ENCODE results near the gene TNKS1BP1.

DNA sequence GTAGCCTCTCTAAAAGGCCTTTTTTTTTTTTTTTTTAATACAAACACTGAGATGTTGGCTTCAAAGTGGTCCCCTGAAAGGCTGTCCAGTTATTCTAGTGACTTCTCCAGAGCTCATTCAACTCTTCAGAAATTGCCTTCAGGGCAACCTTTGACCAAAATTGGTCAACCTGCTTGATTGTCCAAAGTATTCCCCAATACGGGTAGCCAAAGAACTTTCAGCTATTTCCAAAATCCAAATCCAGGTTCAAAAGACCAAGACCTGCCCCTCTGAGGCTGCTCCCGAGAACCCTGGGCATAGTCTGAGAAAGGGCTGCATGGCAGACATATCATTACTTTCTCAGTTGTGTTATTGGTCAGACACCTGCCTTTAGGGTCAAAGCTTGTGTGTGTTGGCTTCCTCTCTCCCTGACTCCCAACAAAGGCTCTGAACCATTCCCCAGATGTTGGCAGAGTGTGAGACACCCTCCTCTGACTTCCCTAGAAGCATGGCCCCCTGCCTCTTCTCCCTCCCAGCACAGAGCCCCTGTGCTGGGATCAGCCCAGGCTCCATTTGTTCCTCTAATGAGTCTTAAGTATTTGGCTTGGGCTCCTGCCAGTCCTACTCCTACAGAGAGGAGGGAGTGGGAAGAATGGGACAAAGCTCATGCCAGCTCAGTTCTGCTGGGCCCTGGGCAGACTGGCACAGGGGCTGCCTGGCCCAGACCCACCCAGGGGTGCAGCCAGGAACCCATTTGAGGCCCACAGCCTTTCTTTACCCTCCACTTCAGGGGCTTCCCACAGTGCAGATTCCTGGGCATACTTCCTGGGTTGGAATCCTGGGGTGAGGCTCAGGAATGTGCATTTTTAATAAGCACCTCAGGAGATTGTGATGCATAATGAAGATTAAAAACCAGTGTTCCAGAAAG, 30.3 kb downstream of the TNKS1BP1 start:
- TF ChIP-seq POLR2AphosphoS5 (IDR thresholded peaks at IDR 0.05) = peak in 1 of 2 donors; percentile 9
- TF ChIP-seq, protein P1, sequence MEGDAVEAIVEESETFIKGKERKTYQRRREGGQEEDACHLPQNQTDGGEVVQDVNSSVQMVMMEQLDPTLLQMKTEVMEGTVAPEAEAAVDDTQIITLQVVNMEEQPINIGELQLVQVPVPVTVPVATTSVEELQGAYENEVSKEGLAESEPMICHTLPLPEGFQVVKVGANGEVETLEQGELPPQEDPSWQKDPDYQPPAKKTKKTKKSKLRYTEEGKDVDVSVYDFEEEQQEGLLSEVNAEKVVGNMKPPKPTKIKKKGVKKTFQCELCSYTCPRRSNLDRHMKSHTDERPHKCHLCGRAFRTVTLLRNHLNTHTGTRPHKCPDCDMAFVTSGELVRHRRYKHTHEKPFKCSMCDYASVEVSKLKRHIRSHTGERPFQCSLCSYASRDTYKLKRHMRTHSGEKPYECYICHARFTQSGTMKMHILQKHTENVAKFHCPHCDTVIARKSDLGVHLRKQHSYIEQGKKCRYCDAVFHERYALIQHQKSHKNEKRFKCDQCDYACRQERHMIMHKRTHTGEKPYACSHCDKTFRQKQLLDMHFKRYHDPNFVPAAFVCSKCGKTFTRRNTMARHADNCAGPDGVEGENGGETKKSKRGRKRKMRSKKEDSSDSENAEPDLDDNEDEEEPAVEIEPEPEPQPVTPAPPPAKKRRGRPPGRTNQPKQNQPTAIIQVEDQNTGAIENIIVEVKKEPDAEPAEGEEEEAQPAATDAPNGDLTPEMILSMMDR (IDR thresholded peaks at IDR 0.05) = no peak
